HG03521 (cell line): ENCODE results near the gene ZNF597.

Experiments
- ATAC-seq: cut with Tn5 transposase; IDR thresholded peaks from one replicate; pipeline ENCODE4 v1.9.1; 2021; ENCODE audit warnings: mild to moderate bottlenecking, moderate library complexity; ENCODE audit not compliant: unreplicated experiment

Gene ZNF597

DNA sequence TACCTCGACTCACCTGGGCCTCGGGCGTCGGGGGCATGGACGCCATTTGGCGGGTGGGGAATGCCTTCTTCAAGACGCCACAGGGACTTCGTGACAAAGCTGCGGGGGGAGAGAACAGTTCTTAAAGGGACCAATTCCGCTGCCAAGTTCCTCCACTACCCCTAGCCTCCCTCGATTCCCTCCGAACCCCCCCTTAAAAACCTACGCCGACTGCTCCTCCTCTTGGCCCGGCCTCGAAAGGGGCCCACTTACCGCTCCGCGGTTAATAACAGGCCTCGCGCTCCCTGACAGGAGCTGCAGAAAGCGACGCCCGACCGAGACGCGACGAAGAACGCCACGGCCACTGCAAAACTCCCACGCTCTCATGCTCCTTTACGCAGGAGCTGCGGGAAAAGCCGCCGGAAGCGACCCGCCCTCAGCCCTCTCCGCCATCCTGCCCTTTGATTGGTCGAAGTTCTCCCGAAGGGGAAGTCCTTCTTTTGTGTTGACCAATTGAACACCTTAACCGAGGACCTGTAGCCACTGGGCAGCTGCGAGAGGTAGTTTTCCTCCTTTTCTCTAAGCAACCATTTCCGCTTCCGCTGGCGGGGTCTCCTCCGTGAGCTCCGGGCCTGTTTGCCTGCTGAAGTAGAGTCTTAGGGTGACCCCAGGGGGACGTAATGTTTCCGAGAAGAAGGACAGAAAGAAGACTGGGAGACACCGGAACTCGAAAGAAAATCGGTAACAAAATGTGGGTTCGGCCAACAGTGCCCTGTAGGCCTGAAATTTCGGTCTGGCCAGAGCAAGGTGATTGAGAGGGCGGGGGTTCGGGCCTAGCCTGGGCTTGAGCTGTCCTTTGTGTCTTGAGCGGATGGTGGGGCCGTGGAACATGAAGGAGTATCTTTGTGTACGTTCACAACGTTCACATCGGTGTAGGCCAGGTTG is at the start of gene ZNF597, which contains the start of gene NAA60:
ZNF597 (minus strand) TSS at position 397 of the 924 bp plus-strand sequence; CDS start at position 46, 351 bp downstream.
NAA60 (plus strand) TSS at position 573 of the 924 bp plus-strand sequence. CDS start 32,548 bp downstream, outside the sequence.
- peak; percentile 93 for ATAC-seq

DNA sequence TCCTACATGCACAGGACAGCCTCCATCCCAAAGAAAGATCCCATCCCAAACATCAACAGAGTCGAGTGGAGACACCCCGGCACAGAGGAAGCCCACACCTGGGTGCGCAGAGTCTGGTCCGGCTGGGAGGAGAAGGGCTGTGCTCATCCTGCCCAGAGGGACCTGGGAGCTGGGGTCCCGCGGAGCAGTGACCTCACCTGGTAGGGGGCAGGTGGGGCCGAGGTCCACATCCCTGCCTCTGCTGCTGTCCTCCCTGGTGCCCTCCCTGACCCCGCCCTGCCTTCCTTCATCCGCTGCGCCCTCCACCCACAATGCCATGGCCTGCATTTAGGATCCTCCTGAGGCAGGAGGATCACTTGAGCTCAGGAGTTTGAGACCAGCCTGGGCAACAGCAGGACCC is 49.1 kb upstream of the ZNF597 start:
- no peak for ATAC-seq

DNA sequence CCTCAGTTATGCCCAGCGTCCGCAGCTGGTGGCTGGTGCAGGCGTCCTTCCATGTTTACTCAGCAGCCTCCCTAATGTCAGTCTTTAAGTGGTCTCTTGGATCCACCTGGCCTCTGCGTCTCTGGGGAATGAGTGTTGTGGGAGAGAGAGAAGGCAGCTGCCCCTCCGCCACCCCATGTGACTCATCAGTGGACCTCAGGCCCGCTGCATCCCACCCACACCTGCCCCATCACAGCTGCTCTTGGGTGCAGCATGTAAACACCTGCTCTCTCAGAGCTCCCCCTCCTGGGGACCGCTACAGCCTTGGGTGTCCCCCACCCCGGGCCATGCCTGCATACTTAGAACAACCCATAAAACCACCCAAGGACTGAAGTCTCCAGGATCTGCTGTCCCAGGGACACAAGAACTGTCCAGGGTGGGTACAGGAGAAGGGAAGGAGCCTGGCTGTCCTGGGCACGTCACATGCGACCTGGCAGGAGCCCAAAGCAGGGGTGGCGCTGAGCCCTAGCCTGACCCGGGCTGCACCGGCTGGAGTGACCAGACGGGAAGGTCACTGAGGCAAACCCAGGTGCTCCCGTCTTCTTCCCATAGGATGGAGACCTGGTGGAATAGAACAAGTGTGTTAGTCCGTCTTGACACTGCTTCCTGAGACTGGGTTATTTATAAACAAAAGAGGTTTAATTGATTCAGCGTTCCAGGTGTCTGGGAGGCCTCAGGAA is 47.8 kb upstream of the ZNF597 start:
- ATAC-seq = no peak

- ATAC-seq = no peak
Observed at GRCh38 chr16:3488801-3489200, 45.5 kb upstream of the ZNF597 start.

- no peak for ATAC-seq
Observed at GRCh38 chr16:3487521-3488410, 44.5 kb upstream of the ZNF597 start.

GRCh38 chr16:3486506-3487215 is 43.4 kb upstream of the ZNF597 start:
- ATAC-seq = no peak

DNA sequence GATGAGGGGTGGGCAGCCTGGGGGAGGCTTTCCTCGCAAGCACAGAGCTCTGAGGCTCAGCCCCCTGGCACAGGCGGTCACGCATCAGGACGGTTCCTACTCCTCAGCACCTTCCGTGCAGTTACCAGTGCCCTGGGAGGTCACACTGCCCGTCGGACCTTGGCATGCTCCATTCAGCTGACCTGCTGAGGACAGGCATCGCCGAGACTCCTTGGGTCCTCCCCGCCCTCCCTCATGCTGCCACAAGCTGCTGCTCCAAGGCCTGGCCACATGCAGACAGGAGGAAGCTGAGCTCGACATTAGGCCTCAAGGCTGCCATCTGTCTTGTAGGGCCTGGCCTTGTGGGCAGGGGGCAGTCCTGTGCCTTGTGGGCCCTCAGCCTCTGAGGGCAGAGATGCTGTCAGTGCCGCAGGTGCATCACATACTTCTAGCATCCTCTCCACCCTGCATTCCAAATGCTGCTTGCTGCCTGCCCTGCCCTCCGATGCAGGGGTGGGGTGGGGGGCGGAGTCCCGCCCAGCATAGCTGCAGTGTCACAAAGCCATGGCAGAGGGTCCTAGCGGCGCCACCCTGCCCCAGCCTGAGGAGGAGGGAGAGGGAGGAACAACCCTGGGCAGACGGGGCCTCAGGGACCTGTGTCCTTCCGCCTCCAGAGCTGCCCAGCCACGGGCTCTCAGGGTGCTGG is 42.7 kb upstream of the ZNF597 start:
- no peak for ATAC-seq

DNA sequence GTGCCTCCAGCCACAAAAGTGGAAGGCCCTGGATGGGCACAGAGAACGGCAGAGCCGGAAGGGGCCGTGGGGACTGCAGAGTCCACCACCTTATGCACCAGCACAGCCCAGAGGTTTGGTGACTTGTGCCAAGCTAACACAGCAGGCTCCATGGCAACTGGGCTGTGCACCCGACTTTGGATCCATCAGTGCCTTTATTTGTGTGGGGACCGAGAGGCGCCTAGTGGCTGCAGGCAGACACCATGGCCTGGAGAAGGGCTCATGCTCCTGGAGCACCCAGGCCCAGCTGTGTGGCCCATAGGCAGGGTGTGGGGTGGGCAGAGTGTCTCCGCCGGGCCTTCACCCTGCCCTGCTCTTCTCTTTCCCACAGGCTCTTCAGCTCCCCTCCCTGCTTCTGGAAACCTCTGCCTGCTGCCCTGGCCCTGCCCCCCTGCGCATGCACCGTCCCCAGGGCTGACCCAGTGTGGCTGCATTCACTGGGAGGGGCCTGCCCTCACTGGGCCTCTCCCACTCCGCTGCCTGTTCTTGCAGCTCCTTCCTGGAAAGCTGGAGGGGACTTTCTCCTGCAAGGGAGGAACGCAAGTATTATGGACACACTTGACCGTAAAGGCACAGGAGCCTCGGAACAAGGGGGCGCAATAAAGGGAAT is 41.9 kb upstream of the ZNF597 start:
- ATAC-seq = no peak

- no peak for ATAC-seq
Observed at GRCh38 chr16:3484318-3485096, 41.2 kb upstream of the ZNF597 start.

GRCh38 chr16:3482659-3483241 is 39.4 kb upstream of the ZNF597 start:
- no peak for ATAC-seq

DNA sequence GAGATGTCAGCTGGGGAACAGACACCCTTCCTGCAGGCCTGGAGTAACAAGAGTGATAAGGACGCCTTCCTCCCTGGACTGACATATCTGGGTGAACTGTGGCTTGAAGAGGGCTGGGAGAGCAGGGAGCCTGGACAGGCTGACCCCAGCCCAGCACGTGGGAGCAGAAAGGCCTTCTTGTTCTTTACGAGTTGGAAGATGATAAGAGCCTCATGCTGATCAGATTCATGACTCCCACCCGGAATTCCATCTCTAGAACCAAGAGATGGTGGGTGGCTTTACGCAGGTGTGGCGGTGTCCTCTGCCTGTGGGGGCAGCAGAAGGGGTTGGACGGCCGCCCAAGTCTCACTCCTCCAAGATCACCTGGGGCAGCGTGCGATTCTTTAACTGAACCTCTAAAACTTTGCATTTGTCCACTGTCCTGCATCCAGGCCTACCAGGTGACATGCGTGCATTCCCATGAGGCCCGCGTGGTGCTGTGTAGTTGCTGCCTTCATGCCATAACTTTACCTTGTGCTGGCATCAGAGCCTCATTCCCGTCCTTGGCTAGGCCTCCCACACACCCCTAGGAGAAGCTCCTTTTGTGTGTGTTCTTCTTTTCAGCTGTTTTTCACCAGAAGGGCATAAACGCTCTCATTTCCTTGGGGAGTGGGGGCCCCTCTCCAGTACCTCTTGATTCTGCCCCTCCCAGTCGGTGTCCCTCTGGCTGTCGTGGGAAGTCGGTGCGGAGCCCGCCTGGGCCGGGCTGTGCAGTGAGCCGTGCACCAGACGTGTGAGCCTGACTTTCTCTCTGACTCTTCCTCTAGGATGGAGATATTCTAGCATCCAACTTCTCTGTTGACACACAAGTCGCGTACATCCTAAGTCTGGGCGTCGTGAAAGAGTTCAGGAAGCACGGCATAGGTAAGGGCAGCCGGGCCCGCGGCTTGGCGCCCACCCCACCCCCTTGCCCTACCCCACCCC is 38.7 kb upstream of the ZNF597 start:
- no peak for ATAC-seq

- no peak for ATAC-seq
Observed at GRCh38 chr16:3480901-3481695, 37.8 kb upstream of the ZNF597 start.

DNA sequence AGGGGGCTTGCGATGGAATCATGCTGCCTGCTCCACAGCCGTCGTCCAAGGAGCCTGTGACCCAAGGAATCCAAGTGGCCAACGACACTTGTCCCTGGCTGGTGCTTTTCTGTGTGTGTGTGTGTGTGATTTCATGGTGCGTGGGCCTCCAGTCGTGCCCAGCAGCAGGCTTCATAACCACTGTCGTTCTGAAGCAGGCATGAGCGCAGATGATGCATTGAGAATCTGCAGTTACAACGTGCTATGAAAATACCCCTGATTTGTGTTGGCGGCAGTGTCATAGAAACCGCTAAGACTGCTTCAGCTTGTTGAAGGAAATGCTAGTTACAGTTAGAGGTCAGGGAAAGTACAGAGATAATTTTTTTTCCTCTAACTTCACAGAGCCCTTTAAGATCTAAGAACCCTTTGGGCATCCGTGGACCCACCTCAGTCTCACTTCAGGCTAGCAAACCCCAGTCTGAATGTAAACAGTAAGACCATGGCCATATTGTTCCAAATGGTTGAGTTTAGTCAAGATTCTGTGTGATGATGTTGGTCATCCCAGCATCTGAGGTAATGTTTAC is 36.4 kb upstream of the ZNF597 start:
- no peak for ATAC-seq

GRCh38 chr16:3478242-3478925 is 35.1 kb upstream of the ZNF597 start:
- no peak for ATAC-seq

GRCh38 chr16:3476409-3476808 is 33.1 kb upstream of the ZNF597 start:
- ATAC-seq = no peak
